Suprapubic skin (tissue), 4 donors: Measurements from ENCODE around the gene SMCO2. TPM values are rescaled to one million over a fixed set of nuclear protein-coding genes. Genes with fewer than 3 reads are reported as not detected.

Experiments used
- DNase-seq, 2 donors: peaks; one replicate each; pipeline ENCODE4 v3.0.0-alpha.2; 2019; ENCODE audit warnings: low spot score in 2 of 2
- H3K27ac ChIP-seq: fragments of 200-600 bp; sonication (generic); one replicate; pipeline ENCODE4 v1.5.1; 2019
- H3K27me3 ChIP-seq: fragments of 200-600 bp; sonication (generic); one replicate; pipeline ENCODE4 v1.5.1; 2019
- H3K36me3 ChIP-seq: fragments of 200-600 bp; sonication (generic); one replicate; pipeline ENCODE4 v1.5.1; 2019
- H3K4me1 ChIP-seq: fragments of 200-600 bp; sonication (generic); one replicate; pipeline ENCODE4 v1.5.1; 2019
- H3K4me3 ChIP-seq: fragments of 200-600 bp; sonication (generic); one replicate; pipeline ENCODE4 v1.5.1; 2019; ENCODE audit warnings: mild to moderate bottlenecking
- H3K9me3 ChIP-seq: fragments of 200-600 bp; sonication (generic); one replicate; pipeline ENCODE4 v1.5.1; 2019
- CTCF ChIP-seq, 2 donors: fragments of 200-600 bp in 1 of 2; fragments of 450-650 bp in 1 of 2; sonication (generic) in 1 of 2; IDR thresholded peaks; one replicate each; pipeline ENCODE4 v1.5.1; 2016 to 2019; ENCODE audit warnings: antibody characterized with exemption in 2 of 2, mild to moderate bottlenecking in 1 of 2, moderate library complexity in 1 of 2
- EP300 ChIP-seq: sonication (generic); formaldehyde crosslinking; IDR thresholded peaks from one replicate; pipeline ENCODE4 v1.6.1; 2017; ENCODE audit warnings: antibody characterized with exemption
- POLR2A ChIP-seq, 2 donors: fragments of 450-650 bp; IDR thresholded peaks; one replicate each; pipeline ENCODE4 v1.6.1; 2017; ENCODE audit warnings: antibody characterized with exemption in 2 of 2, mild to moderate bottlenecking in 2 of 2, moderate library complexity in 2 of 2
- POLR2AphosphoS5 ChIP-seq, 3 donors: sonication (generic); formaldehyde crosslinking; IDR thresholded peaks; one replicate each; pipeline ENCODE4 v1.6.1; 2017; ENCODE audit warnings: antibody characterized with exemption in 3 of 3
- WGBS: methylation state at CpG from one replicate; pipeline ENCODE4 v1.1.5; 2018; 5-methylcytosine and 5-hydroxymethylcytosine counted together
- total RNA-seq, 4 donors: library from RNA; depleted of rRNA; stranded (reverse); fragments of >200 nt; gene quantifications; one replicate each; pipeline ENCODE4 v1.1.0, GENCODE V29; 2016

The SMCO2 gene
- total RNA-seq, 4 donors from 2014 or later: 0.53 to 1.7 (median 1.1) TPM

- 54% methylated on average over 1 of the region's 1 CpG for WGBS
- Histone ChIP-seq H3K9me3 (no peaks in the 10 kb centered on the region), H3K27me3 (no peaks in the 10 kb centered on the region), H3K36me3 (no peaks in the 10 kb centered on the region), H3K4me1 (no peaks in the 10 kb centered on the region), H3K27ac (no peak overlapping the region), H3K4me3 (no peak overlapping the region)
- DNase-seq: no peak
- TF ChIP-seq EP300 (no peak), POLR2AphosphoS5 (IDR thresholded peaks at IDR 0.05) (no peak), POLR2A (IDR thresholded peaks at IDR 0.05) (no peak), CTCF (IDR thresholded peaks at IDR 0.05) (no peak)
Measured at GRCh38 chr12:27469176-27469736, 22.7 kb downstream of the SMCO2 start.

- no peaks in the 10 kb centered on the region for H3K36me3 ChIP-seq
- WGBS: 83% methylated on average over 4 of the region's 4 CpGs
- H3K4me3 ChIP-seq: no peak overlapping the region
- no peaks in the 10 kb centered on the region for H3K4me1 ChIP-seq
- DNase-seq: no peak
- TF ChIP-seq CTCF (IDR thresholded peaks at IDR 0.05) (no peak), POLR2AphosphoS5 (IDR thresholded peaks at IDR 0.05) (no peak), POLR2A (IDR thresholded peaks at IDR 0.05) (no peak), EP300 (no peak)
- no peak overlapping the region for H3K27ac ChIP-seq
- H3K27me3 ChIP-seq: no peaks in the 10 kb centered on the region
- no peaks in the 10 kb centered on the region for H3K9me3 ChIP-seq
Measured at GRCh38 chr12:27472604-27473003, 26.1 kb downstream of the SMCO2 start.

- no peak overlapping the region for H3K27ac ChIP-seq
Measured at GRCh38 chr12:27474344-27474743, 27.8 kb downstream of the SMCO2 start.

GRCh38 chr12:27477049-27477448 is 30.5 kb downstream of the SMCO2 start:
- Histone ChIP-seq H3K9me3 (peaks cover 4% of the 10 kb centered on the region), H3K4me3 (no peak overlapping the region), H3K4me1 (no peaks in the 10 kb centered on the region), H3K27me3 (no peaks in the 10 kb centered on the region), H3K27ac (no peak overlapping the region), H3K36me3 (no peaks in the 10 kb centered on the region)
- no peak for DNase-seq
- TF ChIP-seq EP300: no peak
- TF ChIP-seq POLR2A (IDR thresholded peaks at IDR 0.05): no peak

More at GRCh38 chr12:27474344-27474743, 27.8 kb downstream of the SMCO2 start:
- H3K9me3 ChIP-seq: peaks cover 4% of the 10 kb centered on the region
- no peak for DNase-seq
- 38% methylated on average over 3 of the region's 3 CpGs for WGBS
- H3K27me3 ChIP-seq: no peaks in the 10 kb centered on the region
- H3K4me3 ChIP-seq: no peak overlapping the region
- TF ChIP-seq POLR2A (IDR thresholded peaks at IDR 0.05): no peak
- TF ChIP-seq POLR2AphosphoS5 (IDR thresholded peaks at IDR 0.05): no peak
- no peak for TF ChIP-seq CTCF (IDR thresholded peaks at IDR 0.05)
- no peak for TF ChIP-seq EP300
- no peaks in the 10 kb centered on the region for H3K4me1 ChIP-seq
- H3K36me3 ChIP-seq: no peaks in the 10 kb centered on the region

GRCh38 chr12:27478949-27479348 is 32.4 kb downstream of the SMCO2 start:
- Histone ChIP-seq H3K4me3 (no peak overlapping the region), H3K36me3 (no peaks in the 10 kb centered on the region), H3K4me1 (no peaks in the 10 kb centered on the region), H3K27me3 (no peaks in the 10 kb centered on the region), H3K9me3 (peaks cover 4% of the 10 kb centered on the region), H3K27ac (no peak overlapping the region)
- TF ChIP-seq CTCF (IDR thresholded peaks at IDR 0.05) (no peak), POLR2AphosphoS5 (IDR thresholded peaks at IDR 0.05) (no peak), EP300 (no peak), POLR2A (IDR thresholded peaks at IDR 0.05) (no peak)
- no peak for DNase-seq

GRCh38 chr12:27480016-27480415 is 33.5 kb downstream of the SMCO2 start:
- Histone ChIP-seq H3K9me3 (peaks cover 4% of the 10 kb centered on the region), H3K4me1 (no peaks in the 10 kb centered on the region), H3K27ac (no peak overlapping the region), H3K36me3 (no peaks in the 10 kb centered on the region), H3K4me3 (no peak overlapping the region), H3K27me3 (no peaks in the 10 kb centered on the region)
- 67% methylated on average over 1 of the region's 1 CpG for WGBS
- DNase-seq: no peak
- TF ChIP-seq EP300 (no peak), CTCF (IDR thresholded peaks at IDR 0.05) (no peak), POLR2AphosphoS5 (IDR thresholded peaks at IDR 0.05) (no peak), POLR2A (IDR thresholded peaks at IDR 0.05) (no peak)
